ENCODE results near the gene SLC46A2.

DNA sequence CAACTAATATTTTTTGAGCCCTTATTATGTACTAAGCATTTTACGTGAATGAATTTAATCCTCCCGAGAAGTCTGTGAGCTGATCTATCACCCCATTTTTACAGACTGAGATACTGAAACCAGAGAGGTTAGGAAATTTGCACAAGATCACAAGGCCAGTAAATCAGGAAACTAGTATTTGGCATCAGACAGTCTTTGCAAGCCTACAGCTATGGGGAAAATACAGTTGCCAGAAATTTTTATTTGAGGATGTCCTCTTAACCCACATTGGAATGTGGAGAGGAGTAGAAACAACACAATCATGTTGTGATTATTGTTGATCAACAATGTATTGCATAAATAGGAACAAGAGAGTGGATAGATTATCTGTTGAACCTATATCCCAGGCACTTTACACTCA, 2.3 kb upstream of the SLC46A2 start:
- TF ChIP-seq, protein P1, sequence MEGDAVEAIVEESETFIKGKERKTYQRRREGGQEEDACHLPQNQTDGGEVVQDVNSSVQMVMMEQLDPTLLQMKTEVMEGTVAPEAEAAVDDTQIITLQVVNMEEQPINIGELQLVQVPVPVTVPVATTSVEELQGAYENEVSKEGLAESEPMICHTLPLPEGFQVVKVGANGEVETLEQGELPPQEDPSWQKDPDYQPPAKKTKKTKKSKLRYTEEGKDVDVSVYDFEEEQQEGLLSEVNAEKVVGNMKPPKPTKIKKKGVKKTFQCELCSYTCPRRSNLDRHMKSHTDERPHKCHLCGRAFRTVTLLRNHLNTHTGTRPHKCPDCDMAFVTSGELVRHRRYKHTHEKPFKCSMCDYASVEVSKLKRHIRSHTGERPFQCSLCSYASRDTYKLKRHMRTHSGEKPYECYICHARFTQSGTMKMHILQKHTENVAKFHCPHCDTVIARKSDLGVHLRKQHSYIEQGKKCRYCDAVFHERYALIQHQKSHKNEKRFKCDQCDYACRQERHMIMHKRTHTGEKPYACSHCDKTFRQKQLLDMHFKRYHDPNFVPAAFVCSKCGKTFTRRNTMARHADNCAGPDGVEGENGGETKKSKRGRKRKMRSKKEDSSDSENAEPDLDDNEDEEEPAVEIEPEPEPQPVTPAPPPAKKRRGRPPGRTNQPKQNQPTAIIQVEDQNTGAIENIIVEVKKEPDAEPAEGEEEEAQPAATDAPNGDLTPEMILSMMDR (IDR thresholded peaks at IDR 0.05): no peak
- no peak for TF ChIP-seq POLR2A (IDR thresholded peaks at IDR 0.05)

All from lower leg skin (tissue), 3 donors.